Spinal cord (tissue), 10 donors: Measurements from ENCODE around the gene CA4. TPM values are rescaled to one million over a fixed set of nuclear protein-coding genes. Genes with fewer than 3 reads are reported as not detected.
"Not testable (repeated sequence)": the region's sequence is repeated elsewhere in the genome, so short reads cannot be mapped to it uniquely, and the experiment has no call there.

Experiments used
- DNase-seq, 6 donors: peaks; one replicate each; pipeline versions ENCODE4 v3.0.0 to v3.0.0-alpha.2; 2013 to 2015; ENCODE audit warnings: low spot score in 6 of 6, low read depth in 4 of 6
- H3K27ac ChIP-seq: one replicate; pipeline ENCODE4 v1.5.1; 2013; ENCODE audit warnings: low read depth, low read length, control low read depth
- H3K27me3 ChIP-seq: one replicate; pipeline ENCODE4 v1.6.1; 2013; ENCODE audit warnings: low read length; ENCODE audit not compliant: control insufficient read depth, insufficient read depth
- H3K36me3 ChIP-seq: one replicate; pipeline ENCODE4 v1.6.1; 2013; ENCODE audit warnings: low read length; ENCODE audit not compliant: control insufficient read depth, insufficient read depth
- H3K4me1 ChIP-seq: one replicate; pipeline ENCODE4 v1.6.1; 2013; ENCODE audit warnings: low read length; ENCODE audit not compliant: control insufficient read depth, insufficient read depth
- H3K4me3 ChIP-seq: one replicate; pipeline ENCODE4 v1.5.1; 2013; ENCODE audit warnings: low read depth, low read length, control low read depth
- H3K9me3 ChIP-seq: one replicate; pipeline ENCODE4 v1.6.1; 2013; ENCODE audit warnings: low read length; ENCODE audit not compliant: control insufficient read depth, insufficient read depth
- WGBS: methylation state at CpG from one replicate; pipeline ENCODE4 v1.1.5; 2013; ENCODE audit warnings: missing lambda C conversion rate; ENCODE audit not compliant: insufficient coverage; 5-methylcytosine and 5-hydroxymethylcytosine counted together
- polyA plus RNA-seq, 2 donors: library from polyadenylated mRNA; unstranded; fragments of 120-200 nt; gene quantifications; one replicate each; pipeline ENCODE4 v1.2.1, GENCODE V29; 2013; ENCODE audit not compliant: insufficient read length in 2 of 2
- total RNA-seq, 2 donors: library from RNA; depleted of rRNA in 1 of 2; stranded (reverse); fragments of 120-200 nt in 1 of 2; fragments of >200 nt in 1 of 2; gene quantifications; one replicate each; pipeline versions ENCODE4 v1.2.3 to v1.2.4, GENCODE V29; 2013 to 2014
- donor health status: healthy.

The CA4 gene
- total and polyA plus RNA-seq, 4 donors: 2.1 to 6.6 (median 6.3) TPM

GRCh38 chr17:60190032-60190431, 40.3 kb downstream of the CA4 start:
- not testable (repeated sequence) for DNase-seq, H3K4me1 ChIP-seq, H3K27me3 ChIP-seq, H3K9me3 ChIP-seq, H3K27ac ChIP-seq, H3K4me3 ChIP-seq
- H3K36me3 ChIP-seq: peaks cover 22% of the 10 kb centered on the region
- WGBS: 96% methylated on average over 3 of the region's 4 CpGs

GRCh38 chr17:60193032-60193431, 43.3 kb downstream of the CA4 start:
- DNase-seq: peak in 1 of 6 donors; percentile 14
- WGBS: no CpG with 5 or more reads among the region's 3 CpGs

GRCh38 chr17:60193482-60193881, 43.7 kb downstream of the CA4 start:
- H3K27ac ChIP-seq: no peak overlapping the region
- no peaks in the 10 kb centered on the region for H3K4me1 ChIP-seq
- no peaks in the 10 kb centered on the region for H3K9me3 ChIP-seq
- DNase-seq: no peak
- no peak overlapping the region for H3K4me3 ChIP-seq
- H3K27me3 ChIP-seq: no peaks in the 10 kb centered on the region
- WGBS: 79% methylated on average over 2 of the region's 2 CpGs
- H3K36me3 ChIP-seq: peaks cover 25% of the 10 kb centered on the region

More at GRCh38 chr17:60193032-60193431, 43.3 kb downstream of the CA4 start:
- not testable (repeated sequence) for H3K4me3 ChIP-seq, H3K27ac ChIP-seq, H3K4me1 ChIP-seq, H3K9me3 ChIP-seq, H3K27me3 ChIP-seq
- H3K36me3 ChIP-seq: peaks cover 25% of the 10 kb centered on the region

GRCh38 chr17:60194141-60194540, 44.4 kb downstream of the CA4 start:
- H3K36me3 ChIP-seq: peaks cover 28% of the 10 kb centered on the region
- not testable (repeated sequence) for H3K27ac ChIP-seq, H3K4me3 ChIP-seq, H3K27me3 ChIP-seq, H3K9me3 ChIP-seq, H3K4me1 ChIP-seq, DNase-seq
- 98% methylated on average over 4 of the region's 4 CpGs for WGBS

- H3K27ac ChIP-seq, H3K27me3 ChIP-seq, H3K9me3 ChIP-seq, DNase-seq, H3K4me1 ChIP-seq, H3K4me3 ChIP-seq: not testable (repeated sequence)
- peaks cover 13% of the 10 kb centered on the region for H3K36me3 ChIP-seq
- no CpG with 5 or more reads among the region's 1 CpG for WGBS
Measured at GRCh38 chr17:60198630-60199029, 48.9 kb downstream of the CA4 start.

GRCh38 chr17:60205782-60206181, 56.0 kb downstream of the CA4 start:
- H3K9me3 ChIP-seq, H3K4me1 ChIP-seq, H3K27me3 ChIP-seq, DNase-seq, H3K36me3 ChIP-seq, H3K4me3 ChIP-seq, H3K27ac ChIP-seq: not testable (repeated sequence)

GRCh38 chr17:60208302-60208701, 58.5 kb downstream of the CA4 start:
- WGBS: no CpG with 5 or more reads among the region's 1 CpG
- not testable (repeated sequence) for DNase-seq

More at GRCh38 chr17:60208302-60208701, 58.5 kb downstream of the CA4 start:
- not testable (repeated sequence) for H3K27ac ChIP-seq, H3K27me3 ChIP-seq, H3K36me3 ChIP-seq, H3K4me1 ChIP-seq, H3K4me3 ChIP-seq, H3K9me3 ChIP-seq

Other genes starting within 250 kb of the CA4 start
- gene RNFT1, start 185.2 kb upstream of the CA4 start, total RNA-seq: 10 to 100 TPM; 19.0 to 28.8 TPM
- gene RNFT1, start 185.2 kb upstream of the CA4 start, polyA plus RNA-seq: 10 to 100 TPM; 29.3 to 37.3 TPM
- 10 to 100 TPM; 23.6 to 32.8 TPM for gene HEATR6, start 71.1 kb upstream of the CA4 start, total RNA-seq
- gene HEATR6, start 71.1 kb upstream of the CA4 start, polyA plus RNA-seq: 10 to 100 TPM; 20.4 to 21.0 TPM
- gene USP32, start 242.2 kb downstream of the CA4 start, total RNA-seq: 100 to 1,000 TPM in 1 of 2 donors, 10 to 100 TPM in 1; 55.2 to 103 TPM
- gene USP32, start 242.2 kb downstream of the CA4 start, polyA plus RNA-seq: 10 to 100 TPM; 46.6 to 49.0 TPM